NCI-H82 treated with DMSO at 0.1 percent for 48 hours (cell line): ENCODE results near the gene COL26A1.
"Not testable (repeated sequence)": the region's sequence is repeated elsewhere in the genome, so short reads cannot be mapped to it uniquely, and the experiment has no call there.

Source experiments
- DNase-seq: peaks from one replicate; lab custom pipeline; 2025; ENCODE audit not compliant: unreplicated experiment; lab: John Stamatoyannopoulos, UW

COL26A1 gene

DNA sequence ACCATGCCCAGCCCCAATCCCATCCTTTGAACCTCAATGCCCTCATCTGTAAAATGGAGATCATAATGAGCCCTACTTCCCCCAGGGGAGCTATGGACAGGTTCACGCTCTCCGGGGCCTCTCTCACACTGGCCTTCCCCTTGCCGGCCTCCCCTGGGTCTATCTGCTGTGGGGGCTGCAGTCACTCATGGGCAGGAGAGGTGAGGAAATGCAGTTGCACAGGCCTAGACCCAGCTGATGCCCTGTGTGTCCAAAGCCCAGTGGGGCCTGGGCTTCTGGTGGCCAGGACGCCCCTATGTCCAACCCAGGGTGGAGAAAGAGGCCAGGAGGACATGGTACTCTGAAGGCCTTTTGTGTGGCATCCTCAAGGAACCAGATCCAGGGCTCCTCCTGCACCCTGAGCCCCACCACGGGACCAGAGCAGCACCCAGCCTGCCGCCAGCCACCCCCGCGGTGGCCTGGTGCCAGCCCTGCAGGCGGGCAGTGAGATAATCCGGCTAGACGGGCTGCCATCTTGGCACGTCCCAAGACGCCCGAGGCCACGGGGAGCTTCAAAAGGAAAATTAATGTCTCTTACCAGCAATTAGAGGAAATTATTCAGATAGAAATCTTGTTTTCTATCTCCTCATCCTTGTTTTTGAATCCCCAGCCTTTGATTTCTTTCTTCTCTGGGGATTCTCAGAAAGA lies 227.4 kb downstream of the COL26A1 start:
- DNase-seq, result no peak

- no peak for DNase-seq
Observed at GRCh38 chr7:101590663-101591435, 228.2 kb downstream of the COL26A1 start.

- no peak for DNase-seq
Observed at GRCh38 chr7:101591504-101591903, 228.8 kb downstream of the COL26A1 start.

- no peak for DNase-seq
Observed at GRCh38 chr7:101593556-101593955, 230.9 kb downstream of the COL26A1 start.

DNA sequence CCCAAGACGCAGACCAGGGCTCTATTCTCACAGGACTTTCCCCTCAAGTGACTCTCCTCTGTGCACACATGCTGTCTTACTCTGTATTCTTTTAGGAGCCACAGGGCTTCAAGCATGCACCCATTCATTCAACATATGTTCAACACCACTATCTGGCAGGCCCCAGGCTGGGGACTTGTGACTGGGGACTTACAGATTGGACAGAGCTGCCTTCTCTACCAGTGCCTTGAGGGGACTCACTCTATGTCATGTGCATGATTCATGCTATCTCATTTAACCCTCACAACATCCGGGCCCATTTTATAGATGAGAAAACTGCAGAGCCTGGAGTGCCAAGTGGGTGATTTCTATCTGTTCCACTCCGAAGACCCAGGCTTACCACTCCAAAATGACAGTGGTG lies 232.1 kb downstream of the COL26A1 start:
- DNase-seq, result no peak

DNA sequence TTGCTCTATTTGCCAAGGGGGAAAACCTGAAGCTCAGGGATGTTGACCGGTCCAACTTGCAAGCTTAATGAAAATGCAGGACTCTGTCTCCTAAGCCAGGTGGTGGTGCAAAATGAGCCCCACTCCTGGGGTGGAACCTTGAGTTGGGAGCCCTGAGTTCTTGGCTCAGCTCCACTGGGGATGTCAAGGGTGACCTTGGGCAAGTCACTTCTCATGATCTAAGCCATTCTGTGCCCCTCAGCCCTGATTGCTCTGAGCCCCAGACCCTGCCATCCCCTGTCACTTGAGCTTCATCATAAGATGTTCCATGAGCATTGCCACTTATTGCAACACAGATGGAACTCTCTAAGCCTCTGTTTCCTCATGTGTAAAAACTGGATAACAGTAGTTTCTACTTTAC lies 232.6 kb downstream of the COL26A1 start:
- DNase-seq, result no peak

DNA sequence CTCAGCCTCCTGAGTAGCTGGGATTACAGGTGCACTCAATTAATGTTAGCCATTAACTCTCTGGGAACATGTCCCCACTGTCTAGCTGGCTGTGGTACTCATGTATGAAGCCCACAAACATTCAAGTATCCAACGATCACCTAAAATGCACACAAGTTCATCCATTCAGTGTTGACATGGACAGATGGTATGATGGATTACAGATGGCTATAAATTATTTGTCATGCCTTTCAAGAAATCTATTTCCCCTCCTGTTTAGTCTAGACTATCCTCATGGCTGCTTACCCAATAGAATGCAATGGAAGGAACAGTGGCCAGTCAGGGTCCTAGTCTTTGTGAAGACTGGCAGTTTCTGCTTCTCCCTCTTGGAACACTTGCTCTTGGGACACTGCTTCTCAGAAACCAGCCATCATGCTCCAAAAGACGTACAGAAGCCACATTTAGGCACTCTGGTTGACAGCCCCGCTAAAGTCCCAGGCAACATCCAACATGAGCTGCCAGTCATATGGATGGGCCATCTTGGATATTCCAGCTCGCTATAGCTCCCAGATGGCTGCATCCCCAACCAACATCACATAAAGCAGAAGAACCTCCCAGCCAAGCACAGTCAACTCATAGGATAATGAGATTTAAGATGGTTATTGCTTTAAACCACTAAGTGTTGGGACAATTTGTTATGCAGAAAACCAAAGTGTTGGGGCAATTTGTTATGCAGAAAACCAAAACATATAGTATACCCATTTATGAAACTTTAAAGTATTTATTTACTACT lies 233.3 kb downstream of the COL26A1 start:
- DNase-seq, result no peak

DNA sequence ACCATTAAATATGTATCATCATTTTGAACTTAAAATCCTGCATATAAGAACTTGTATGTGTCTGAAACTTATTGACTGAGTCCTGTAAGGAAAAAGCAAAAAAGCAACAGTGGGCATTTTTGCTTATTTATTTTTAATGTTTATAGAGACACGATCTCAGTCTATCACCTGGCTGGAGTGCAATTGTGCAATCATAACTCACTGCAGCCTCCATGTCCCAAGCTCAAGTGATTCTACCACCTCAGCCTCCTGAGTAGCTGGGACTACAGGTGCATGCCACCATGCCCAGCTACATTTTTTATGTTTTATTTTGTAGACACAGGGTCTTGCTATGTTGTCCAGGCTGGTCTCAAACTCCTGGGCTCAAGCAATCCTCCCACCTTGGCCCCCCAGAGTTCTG lies 234.2 kb downstream of the COL26A1 start:
- no peak for DNase-seq

GRCh38 chr7:101597941-101598340 lies 235.3 kb downstream of the COL26A1 start:
- no peak for DNase-seq

DNA sequence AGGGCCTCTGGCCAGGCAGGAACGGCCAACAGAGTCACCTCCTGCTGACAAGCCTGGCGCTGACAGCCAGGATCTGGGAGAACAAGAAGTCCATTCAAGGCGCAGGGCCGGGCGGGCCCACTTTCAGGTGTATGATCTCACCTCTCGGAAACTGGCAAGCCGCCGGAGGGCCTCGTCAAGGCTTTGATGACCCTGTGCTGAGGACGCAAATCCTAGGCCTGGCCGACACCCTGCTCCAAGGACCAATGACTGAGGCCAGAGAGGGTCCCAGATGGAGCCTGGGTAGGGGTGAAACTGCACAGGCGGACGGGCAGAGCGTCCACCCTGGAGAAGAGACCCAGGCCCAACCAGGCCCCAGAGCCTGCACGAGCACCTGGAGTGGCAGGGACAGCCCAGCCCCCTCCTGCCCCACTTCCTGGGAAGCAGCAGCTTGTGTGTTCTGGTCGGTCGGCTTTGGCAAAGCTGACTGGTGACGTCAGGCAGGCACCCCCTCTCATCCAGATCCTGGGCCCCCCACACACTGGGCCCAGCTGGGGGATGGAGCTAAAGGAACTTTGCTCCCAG lies 235.8 kb downstream of the COL26A1 start:
- DNase-seq, result no peak

DNA sequence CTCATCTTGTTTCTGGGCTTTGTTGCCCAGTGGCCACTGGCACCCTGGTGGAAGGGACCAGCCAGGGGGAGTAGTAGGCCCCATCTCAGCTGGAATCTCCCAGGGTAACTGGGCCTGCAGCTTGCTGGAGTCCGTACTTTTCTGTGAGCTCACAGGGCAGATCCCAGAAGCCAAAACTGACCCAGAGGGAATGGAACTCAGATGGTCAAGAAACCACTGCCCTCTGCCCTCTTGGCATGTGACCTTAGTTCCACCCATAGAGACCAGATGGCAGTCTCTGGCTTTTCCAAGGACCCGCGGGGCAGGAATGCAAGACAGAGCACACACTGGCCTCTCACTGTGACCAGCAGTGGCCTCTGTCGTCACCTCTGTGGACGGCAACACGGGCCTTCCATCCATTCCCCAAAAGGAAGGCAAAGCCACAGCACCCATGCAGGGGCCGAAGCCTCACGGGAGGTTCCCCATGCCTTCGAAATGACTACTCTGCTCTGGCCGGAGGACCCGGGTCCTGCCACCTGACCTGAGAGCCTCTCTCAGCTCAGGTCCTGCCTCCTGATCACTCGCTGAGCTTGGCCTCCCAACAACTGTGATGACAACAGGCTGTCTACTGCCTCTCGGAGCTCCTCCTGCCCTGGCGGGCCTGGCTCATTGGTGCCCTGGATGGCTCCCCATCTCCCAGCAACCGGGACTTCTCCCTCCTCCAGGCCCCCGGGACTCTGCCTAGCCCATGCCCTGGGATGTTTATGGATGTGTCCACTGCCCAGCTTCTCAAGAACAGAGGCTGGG lies 236.5 kb downstream of the COL26A1 start:
- no peak for DNase-seq

- DNase-seq, result no peak
Observed at GRCh38 chr7:101599787-101600186, 237.1 kb downstream of the COL26A1 start.

- DNase-seq, result no peak
Observed at GRCh38 chr7:101602082-101602481, 239.4 kb downstream of the COL26A1 start.

GRCh38 chr7:101602484-101603241 lies 240.0 kb downstream of the COL26A1 start:
- peak; percentile 22 for DNase-seq

GRCh38 chr7:101604331-101604933 lies 241.8 kb downstream of the COL26A1 start:
- no peak for DNase-seq

GRCh38 chr7:101604934-101605332 lies 242.3 kb downstream of the COL26A1 start:
- not testable (repeated sequence) for DNase-seq

DNA sequence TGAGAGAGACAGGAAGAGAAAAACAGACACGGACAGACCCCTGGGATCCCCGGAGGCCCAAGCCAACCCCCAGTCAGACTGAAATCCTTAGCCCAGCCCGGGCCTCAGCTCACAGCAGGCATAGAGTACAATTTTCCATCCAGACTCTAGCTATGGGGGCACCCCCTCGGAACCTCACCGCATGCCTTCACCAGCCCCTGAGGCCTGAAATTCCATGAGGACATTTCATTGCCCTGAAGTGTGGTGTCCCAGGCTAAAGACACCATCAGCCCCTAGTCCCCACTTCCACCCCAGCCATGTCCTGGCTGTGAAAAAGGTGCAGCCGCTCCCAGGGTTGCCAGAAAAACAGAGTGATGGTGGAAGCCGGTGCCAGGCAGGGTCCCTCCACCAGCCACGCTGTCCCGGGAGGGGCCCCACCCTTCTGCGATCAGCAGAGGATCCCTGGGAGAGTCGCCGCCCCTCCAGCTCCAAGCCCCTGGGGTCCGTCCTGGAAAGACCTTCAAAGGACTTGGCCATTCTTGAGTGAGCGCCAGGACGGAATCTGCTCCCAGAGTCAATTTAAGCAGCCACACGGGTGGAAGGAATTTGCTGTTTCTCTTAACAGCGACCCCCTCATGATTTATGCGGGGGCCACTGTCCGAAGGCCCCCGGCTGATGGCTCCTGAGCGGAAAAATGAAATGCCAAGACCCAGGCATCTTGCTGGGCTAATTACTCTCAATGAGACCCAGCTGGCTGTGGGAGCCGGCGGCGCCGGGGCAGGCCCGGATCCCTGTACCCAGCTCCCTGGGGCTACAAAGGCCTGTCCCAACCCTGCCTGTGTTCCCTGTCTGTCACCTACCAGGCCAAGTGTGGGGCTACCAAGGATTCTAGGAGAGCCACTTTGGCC lies 243.2 kb downstream of the COL26A1 start:
- no peak for DNase-seq

DNA sequence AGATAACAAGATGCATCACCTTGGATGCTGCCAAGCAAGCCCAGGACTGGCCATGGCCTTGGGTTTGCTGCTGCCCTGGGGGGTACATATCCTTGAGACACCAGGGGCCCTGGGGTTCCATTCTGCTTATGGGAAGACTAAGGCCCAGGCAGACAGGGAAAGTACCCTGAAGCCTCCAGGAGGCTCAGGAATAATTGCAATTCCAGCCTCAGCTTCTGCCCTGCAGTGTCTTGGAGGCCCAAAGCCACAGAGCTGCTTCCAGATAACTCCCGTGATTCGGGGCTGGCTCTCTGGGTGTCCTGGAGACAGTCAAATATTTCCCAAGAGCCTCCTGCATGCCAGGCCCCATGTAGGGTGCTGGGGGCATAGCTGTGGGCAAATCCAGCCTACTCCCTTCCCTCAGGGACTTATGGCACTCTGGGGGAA lies 243.8 kb downstream of the COL26A1 start:
- DNase-seq, result no peak
